DOHH2 (cell line): Measurements from ENCODE around the gene LRRC37A2.
"Not testable (repeated sequence)": the region's sequence is repeated elsewhere in the genome, so short reads cannot be mapped to it uniquely, and the experiment has no call there.

Experiments
- CTCF ChIP-seq: fragments of 200-600 bp; sonication (generic); IDR thresholded peaks from one replicate; pipeline ENCODE4 v1.5.1; 2014; ENCODE audit warnings: antibody characterized with exemption, mild to moderate bottlenecking, low read depth, low read length; ENCODE audit not compliant: poor library complexity, severe bottlenecking
- EZH2phosphoT487 ChIP-seq: fragments of 200-600 bp; sonication (generic); IDR thresholded peaks from 2 replicates; pipeline ENCODE4 v1.6.1; 2017; ENCODE audit warnings: borderline replicate concordance, mild to moderate bottlenecking, antibody characterized with exemption, low read length, moderate library complexity, mixed read lengths

GRCh38 chr17:46571796-46572195 is 59.5 kb downstream of the LRRC37A2 start:
- not testable (repeated sequence) for TF ChIP-seq CTCF, EZH2phosphoT487
